ENCODE data around the gene DCDC2C.

Gene DCDC2C

DNA sequence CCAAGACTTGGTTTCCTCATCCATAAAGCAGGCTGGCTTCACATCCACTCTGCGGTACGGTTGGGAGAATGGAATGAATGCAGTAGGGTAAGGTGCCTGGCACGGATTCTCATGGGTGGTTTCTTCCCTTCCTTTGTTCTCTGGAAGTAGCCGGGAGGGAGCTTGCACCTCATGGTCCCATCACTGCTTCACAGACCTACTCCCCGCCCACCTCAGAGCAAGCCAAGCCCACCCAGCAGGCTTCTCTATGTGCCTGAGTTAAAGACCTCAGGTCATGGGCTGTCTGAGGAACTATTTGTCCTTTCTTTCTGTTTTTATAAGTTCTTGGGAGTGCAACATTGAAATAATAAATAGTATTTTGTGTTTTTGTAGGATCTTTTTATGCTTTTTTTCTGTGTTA lies 3.5 kb downstream of the DCDC2C start:
- TF ChIP-seq, protein P1, sequence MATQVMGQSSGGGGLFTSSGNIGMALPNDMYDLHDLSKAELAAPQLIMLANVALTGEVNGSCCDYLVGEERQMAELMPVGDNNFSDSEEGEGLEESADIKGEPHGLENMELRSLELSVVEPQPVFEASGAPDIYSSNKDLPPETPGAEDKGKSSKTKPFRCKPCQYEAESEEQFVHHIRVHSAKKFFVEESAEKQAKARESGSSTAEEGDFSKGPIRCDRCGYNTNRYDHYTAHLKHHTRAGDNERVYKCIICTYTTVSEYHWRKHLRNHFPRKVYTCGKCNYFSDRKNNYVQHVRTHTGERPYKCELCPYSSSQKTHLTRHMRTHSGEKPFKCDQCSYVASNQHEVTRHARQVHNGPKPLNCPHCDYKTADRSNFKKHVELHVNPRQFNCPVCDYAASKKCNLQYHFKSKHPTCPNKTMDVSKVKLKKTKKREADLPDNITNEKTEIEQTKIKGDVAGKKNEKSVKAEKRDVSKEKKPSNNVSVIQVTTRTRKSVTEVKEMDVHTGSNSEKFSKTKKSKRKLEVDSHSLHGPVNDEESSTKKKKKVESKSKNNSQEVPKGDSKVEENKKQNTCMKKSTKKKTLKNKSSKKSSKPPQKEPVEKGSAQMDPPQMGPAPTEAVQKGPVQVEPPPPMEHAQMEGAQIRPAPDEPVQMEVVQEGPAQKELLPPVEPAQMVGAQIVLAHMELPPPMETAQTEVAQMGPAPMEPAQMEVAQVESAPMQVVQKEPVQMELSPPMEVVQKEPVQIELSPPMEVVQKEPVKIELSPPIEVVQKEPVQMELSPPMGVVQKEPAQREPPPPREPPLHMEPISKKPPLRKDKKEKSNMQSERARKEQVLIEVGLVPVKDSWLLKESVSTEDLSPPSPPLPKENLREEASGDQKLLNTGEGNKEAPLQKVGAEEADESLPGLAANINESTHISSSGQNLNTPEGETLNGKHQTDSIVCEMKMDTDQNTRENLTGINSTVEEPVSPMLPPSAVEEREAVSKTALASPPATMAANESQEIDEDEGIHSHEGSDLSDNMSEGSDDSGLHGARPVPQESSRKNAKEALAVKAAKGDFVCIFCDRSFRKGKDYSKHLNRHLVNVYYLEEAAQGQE (IDR thresholded peaks at IDR 0.05; ENCODE audit: insufficient read depth in 1 of 2, low read depth in 2 of 2, low read length in 2 of 2): no peak
- TF ChIP-seq FOXP2 (optimal IDR thresholded peaks at IDR 0.05; ENCODE audit: borderline replicate concordance, extremely low read depth, extremely low read length, insufficient read depth): no peak
- TF ChIP-seq TAF1 (IDR thresholded peaks at IDR 0.05; ENCODE audit: borderline replicate concordance, insufficient read depth, low read length): no peak
- TF ChIP-seq SIN3A (IDR thresholded peaks at IDR 0.05; ENCODE audit: borderline replicate concordance, insufficient read depth, low read length): no peak
- no peak for TF ChIP-seq POLR2AphosphoS5 (IDR thresholded peaks at IDR 0.05; ENCODE audit: low read depth, low read length)

DNA sequence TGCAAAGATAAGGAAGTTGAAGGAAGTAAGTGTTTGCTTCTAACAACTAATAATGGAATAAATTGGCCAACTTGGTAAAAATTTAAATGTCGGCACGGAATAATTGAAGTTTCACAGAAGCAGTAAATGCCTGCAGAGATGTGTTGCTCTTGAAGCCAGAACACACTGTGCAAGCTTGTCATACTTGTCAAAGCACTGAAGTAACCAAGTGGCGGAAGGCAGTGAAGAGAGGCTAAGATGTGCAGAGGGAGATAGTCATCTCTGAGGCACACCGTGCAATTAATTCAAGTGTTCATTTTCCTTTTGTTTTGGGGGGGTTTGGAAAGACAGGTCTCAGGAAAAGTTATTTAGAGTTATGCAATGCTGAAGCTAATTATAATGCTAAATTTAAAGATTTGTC lies 5.2 kb downstream of the DCDC2C start:
- TF ChIP-seq, protein P1 (IDR thresholded peaks at IDR 0.05; ENCODE audit: insufficient read depth in 1 of 2, low read depth in 2 of 2, low read length in 2 of 2): no peak

DNA sequence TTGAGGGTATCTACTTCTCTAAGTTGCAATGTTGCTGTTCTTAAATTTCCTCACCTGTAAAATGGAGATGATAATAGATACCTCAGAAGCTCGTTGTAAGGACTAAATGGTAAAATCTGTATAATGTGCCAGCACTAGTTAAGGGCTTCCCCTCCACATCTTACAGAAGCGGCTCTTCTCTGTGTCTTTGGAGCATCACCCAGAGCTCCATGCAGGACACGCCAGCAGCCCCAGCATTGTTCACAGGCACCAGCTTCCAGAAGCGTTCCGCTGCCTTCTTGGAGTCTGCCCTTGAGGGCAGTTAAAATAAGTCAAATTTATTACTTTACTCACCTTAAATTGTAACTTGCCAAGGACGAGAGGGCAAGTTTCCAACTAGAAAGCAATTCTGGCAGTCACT lies 5.8 kb downstream of the DCDC2C start:
- no peak for TF ChIP-seq TAF1 (IDR thresholded peaks at IDR 0.05; ENCODE audit: borderline replicate concordance, insufficient read depth, low read length)
- no peak for TF ChIP-seq POLR2AphosphoS5 (IDR thresholded peaks at IDR 0.05; ENCODE audit: low read depth, low read length)
- no peak for TF ChIP-seq FOXP2 (optimal IDR thresholded peaks at IDR 0.05; ENCODE audit: borderline replicate concordance, extremely low read depth, extremely low read length, insufficient read depth)
- TF ChIP-seq, protein P1 (IDR thresholded peaks at IDR 0.05; ENCODE audit: insufficient read depth in 1 of 2, low read depth in 2 of 2, low read length in 2 of 2): no peak
- no peak for TF ChIP-seq SIN3A (IDR thresholded peaks at IDR 0.05; ENCODE audit: borderline replicate concordance, insufficient read depth, low read length)

DNA sequence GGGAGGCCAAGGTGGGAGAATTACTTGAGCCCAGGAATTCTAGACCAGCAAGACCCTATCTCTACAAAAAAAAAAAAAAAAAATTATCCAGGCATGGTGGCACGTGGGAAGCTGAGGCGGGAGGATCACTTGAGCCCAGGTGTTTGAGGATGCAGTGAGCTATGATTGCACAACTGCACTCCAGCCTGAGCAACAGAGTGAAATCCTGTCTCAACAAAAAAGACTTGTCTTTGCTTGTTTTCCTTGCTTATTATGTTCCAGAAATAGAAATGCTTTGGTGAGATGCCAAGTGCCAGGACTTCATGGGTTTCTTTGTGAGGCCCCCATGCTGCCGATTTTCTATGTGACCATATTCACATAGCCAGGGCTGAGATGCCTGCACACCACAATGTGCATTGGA lies 9.0 kb downstream of the DCDC2C start:
- TF ChIP-seq POLR2AphosphoS5 (IDR thresholded peaks at IDR 0.05; ENCODE audit: low read depth, low read length) (no peak), FOXP2 (optimal IDR thresholded peaks at IDR 0.05; ENCODE audit: borderline replicate concordance, extremely low read depth, extremely low read length, insufficient read depth) (no peak), TAF1 (IDR thresholded peaks at IDR 0.05; ENCODE audit: borderline replicate concordance, insufficient read depth, low read length) (no peak), SIN3A (IDR thresholded peaks at IDR 0.05; ENCODE audit: borderline replicate concordance, insufficient read depth, low read length) (no peak)
- TF ChIP-seq, protein P1 (IDR thresholded peaks at IDR 0.05; ENCODE audit: insufficient read depth in 1 of 2, low read depth in 2 of 2, low read length in 2 of 2): no peak

DNA sequence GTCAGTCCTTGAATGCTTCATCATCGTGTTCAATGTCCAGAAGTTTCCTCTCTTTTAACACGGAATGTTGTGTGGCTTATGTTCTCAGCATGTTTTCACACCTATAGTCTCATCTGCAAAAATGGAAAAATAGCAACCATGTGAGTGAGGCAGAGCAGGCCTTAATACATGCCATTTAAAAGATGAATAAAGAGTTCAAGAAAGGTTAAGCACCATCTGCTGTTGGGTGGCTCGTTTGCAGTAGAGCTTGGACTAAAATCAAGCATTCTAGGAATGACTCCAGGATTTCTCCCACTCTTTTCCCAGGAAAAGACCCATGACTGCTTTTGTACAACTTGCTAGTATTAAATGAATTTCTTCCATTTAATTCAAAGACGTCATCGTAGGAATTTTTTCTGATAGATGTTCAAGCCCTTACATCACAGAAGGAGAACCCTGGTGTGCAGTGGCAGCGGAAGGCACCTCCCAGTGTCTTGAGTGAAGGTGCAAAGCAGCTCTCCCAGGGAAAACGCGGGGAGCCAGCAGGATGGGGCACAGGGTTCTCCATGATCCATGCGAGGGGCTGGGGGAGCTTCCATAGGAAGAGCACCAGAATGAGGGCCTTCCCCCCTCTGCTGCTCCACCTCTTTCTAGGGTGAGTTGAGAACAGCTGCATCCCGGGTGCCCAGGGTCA lies 9.6 kb downstream of the DCDC2C start:
- TF ChIP-seq POLR2AphosphoS5 (IDR thresholded peaks at IDR 0.05; ENCODE audit: low read depth, low read length) (no peak), FOXP2 (optimal IDR thresholded peaks at IDR 0.05; ENCODE audit: borderline replicate concordance, extremely low read depth, extremely low read length, insufficient read depth) (no peak), TAF1 (IDR thresholded peaks at IDR 0.05; ENCODE audit: borderline replicate concordance, insufficient read depth, low read length) (no peak), SIN3A (IDR thresholded peaks at IDR 0.05; ENCODE audit: borderline replicate concordance, insufficient read depth, low read length) (no peak)
- TF ChIP-seq, protein P1 (IDR thresholded peaks at IDR 0.05; ENCODE audit: insufficient read depth in 1 of 2, low read depth in 2 of 2, low read length in 2 of 2): no peak

All from PFSK-1 (cell line).